GOT3 (cell line): ENCODE data around the gene GALP.
"Not testable (repeated sequence)": the region's sequence is repeated elsewhere in the genome, so short reads cannot be mapped to it uniquely, and the experiment has no call there.

ENCODE experiments used
- DNase-seq: peaks from one replicate; lab custom pipeline; 2025; ENCODE audit warnings: mixed read lengths; lab: John Stamatoyannopoulos, UW

GALP gene

GRCh38 chr19:56191115-56191514 lies 15.3 kb downstream of the GALP start:
- DNase-seq: no peak

- no peak for DNase-seq
Observed at GRCh38 chr19:56191711-56192110, 15.9 kb downstream of the GALP start.

GRCh38 chr19:56193981-56194640 lies 18.3 kb downstream of the GALP start:
- no peak for DNase-seq

GRCh38 chr19:56197646-56198045 lies 21.8 kb downstream of the GALP start, which contains the start of gene ZSCAN5B:
TSS of gene ZSCAN5B (minus strand) at chr19:56197783. CDS start at chr19:56193052, 4,731 bp downstream.
- not testable (repeated sequence) for DNase-seq

GRCh38 chr19:56199687-56200086 lies 23.9 kb downstream of the GALP start:
- DNase-seq: no peak

- DNase-seq: no peak
Observed at GRCh38 chr19:56201973-56202372, 26.2 kb downstream of the GALP start, which contains the start of gene ZSCAN5C. TSS of gene ZSCAN5C (plus strand) at chr19:56202273. CDS start at chr19:56205914, 3,641 bp downstream.

- DNase-seq: not testable (repeated sequence)
Observed at GRCh38 chr19:56207581-56207980, 31.8 kb downstream of the GALP start.

- no peak for DNase-seq
Observed at GRCh38 chr19:56209091-56209490, 33.3 kb downstream of the GALP start.

- DNase-seq: not testable (repeated sequence)
Observed at GRCh38 chr19:56210036-56210435, 34.2 kb downstream of the GALP start.

- no peak for DNase-seq
Observed at GRCh38 chr19:56211718-56212117, 35.9 kb downstream of the GALP start.

- no peak for DNase-seq
Observed at GRCh38 chr19:56217039-56217949, 41.5 kb downstream of the GALP start.

GRCh38 chr19:56218961-56219360 lies 43.2 kb downstream of the GALP start:
- DNase-seq: no peak

- not testable (repeated sequence) for DNase-seq
Observed at GRCh38 chr19:56221442-56221841, 45.6 kb downstream of the GALP start.

GRCh38 chr19:56221851-56222250 lies 46.0 kb downstream of the GALP start:
- no peak for DNase-seq

- no peak for DNase-seq
Observed at GRCh38 chr19:56222901-56223300, 47.1 kb downstream of the GALP start.

- DNase-seq: no peak
Observed at GRCh38 chr19:56223481-56223880, 47.7 kb downstream of the GALP start.
